HCT116 (cell line): ENCODE data around the gene RIMBP3C. TPM values are rescaled to one million over a fixed set of nuclear protein-coding genes. Genes with fewer than 3 reads are reported as not detected.

Source experiments
- ATAC-seq: fragments of 200-7000 bp; cut with Tn5 transposase; 2 replicates; pipeline ENCODE4 v1.9.1; 2020; ENCODE audit warnings: mild to moderate bottlenecking, moderate library complexity
- BruUV-seq: library from RNA; stranded (reverse); fragments of 400-500 nt; replicated peaks from 2 replicates; lab custom pipeline; 2021; lab: Mats Ljungman, UMichigan
- CTCF ChIA-PET: fragments of 300-600 bp; sonication (Branson Sonifier 250); formaldehyde crosslinking; loops from one replicate; lab custom pipeline; 2021; ENCODE audit warnings: antibody characterized with exemption; lab: Charles Lee
- POLR2A ChIA-PET: fragments of 300-600, 350-600 bp; sonication (Branson Sonifier 250); formaldehyde crosslinking; loops from one replicate; lab custom pipeline; 2021; ENCODE audit warnings: antibody characterized with exemption; lab: Charles Lee
- RAD21 ChIA-PET, 2 experiments: fragments of 300-600 bp; sonication (Branson Sonifier 250); formaldehyde crosslinking; loops; one replicate each; lab custom pipeline; 2023; ENCODE audit warnings: low total read pairs in 2 of 2; ENCODE audit not compliant: uncharacterized antibody in 2 of 2, unreplicated experiment in 2 of 2, low non-redundant PET in 1 of 2; lab: Charles Lee
- DNase-seq: peaks from one replicate; pipeline ENCODE4 v3.0.0-alpha.2; 2010; ENCODE audit warnings: low read depth, low spot score
- H2AFZ ChIP-seq: fragments of 200-600 bp; shearing (Covaris generic), sonication (generic); 2 replicates; pipeline ENCODE4 v1.6.1; 2017; ENCODE audit warnings: low read depth, mixed run types, mixed read lengths, antibody characterized with exemption, low read length; ENCODE audit not compliant: poor library complexity, severe bottlenecking
- H3K27ac ChIP-seq: 2 replicates; pipeline ENCODE4 v1.5.1; 2012; ENCODE audit warnings: low read depth, low read length
- H3K27me3 ChIP-seq: fragments of 200-600 bp; sonication (generic); 2 replicates; pipeline ENCODE4 v1.6.1; 2016; ENCODE audit warnings: mixed run types, low read length, mixed read lengths; ENCODE audit not compliant: insufficient read depth
- H3K36me3 ChIP-seq, 2 experiments: fragments of 200-500 bp in 1 of 2; fragments of 200-600 bp in 1 of 2; sonication (Bioruptor generic) in 1 of 2; sonication (generic) in 1 of 2; 2 replicates each; pipeline versions ENCODE4 v1.5.1 to v1.6.1; 2014 to 2016; ENCODE audit warnings: low read length in 2 of 2, inconsistent platforms in 1 of 2, mixed read lengths in 1 of 2, mixed run types in 1 of 2; ENCODE audit not compliant: insufficient read depth in 2 of 2, control insufficient read depth in 1 of 2
- H3K4me1 ChIP-seq, 2 experiments: fragments of 200-600 bp in 1 of 2; sonication (generic) in 1 of 2; 2 replicates each; pipeline versions ENCODE4 v1.5.1 to v1.6.1; 2012 to 2017; ENCODE audit warnings: low read length in 2 of 2, inconsistent platforms in 1 of 2, mild to moderate bottlenecking in 1 of 2, mixed read lengths in 1 of 2, mixed run types in 1 of 2, moderate library complexity in 1 of 2; ENCODE audit not compliant: insufficient read depth in 2 of 2, control insufficient read depth in 1 of 2
- H3K4me2 ChIP-seq: fragments of 200-600 bp; sonication (generic); 2 replicates; pipeline ENCODE4 v1.6.1; 2017; ENCODE audit warnings: mixed run types, low read length, mixed read lengths
- H3K4me3 ChIP-seq, 2 experiments: fragments of 200-600 bp in 1 of 2; sonication (generic) in 1 of 2; replicated peaks in 1 of 2; 2 replicates each; pipeline ENCODE4 v1.5.1; 2011 to 2016; ENCODE audit warnings: low read length in 2 of 2, control low read depth in 1 of 2, low read depth in 1 of 2, mild to moderate bottlenecking in 1 of 2, mixed read lengths in 1 of 2, mixed run types in 1 of 2
- H3K79me2 ChIP-seq: fragments of 200-600 bp; sonication (generic); 2 replicates; pipeline ENCODE4 v1.6.1; 2017; ENCODE audit warnings: mild to moderate bottlenecking, mixed run types, low read length, moderate library complexity, mixed read lengths; ENCODE audit not compliant: insufficient read depth
- H3K9ac ChIP-seq: fragments of 200-600 bp; sonication (generic); 2 replicates; pipeline ENCODE4 v1.6.1; 2016; ENCODE audit warnings: low read length, mixed read lengths
- H3K9me2 ChIP-seq: fragments of 200-600 bp; sonication (generic), shearing (Covaris generic); 2 replicates; pipeline ENCODE4 v1.6.1; 2017; ENCODE audit warnings: mixed run types, mild to moderate bottlenecking, moderate library complexity; ENCODE audit not compliant: insufficient read depth
- H3K9me3 ChIP-seq, 2 experiments: fragments of 200-500 bp in 1 of 2; fragments of 200-600 bp in 1 of 2; sonication (Bioruptor generic) in 1 of 2; sonication (generic) in 1 of 2; 2 replicates each; pipeline ENCODE4 v1.6.1; 2014 to 2017; ENCODE audit warnings: low read length in 2 of 2, mixed read lengths in 2 of 2, inconsistent platforms in 1 of 2, low read depth in 1 of 2, mild to moderate bottlenecking in 1 of 2, mixed run types in 1 of 2, moderate library complexity in 1 of 2; ENCODE audit not compliant: control insufficient read depth in 1 of 2, insufficient read depth in 1 of 2
- H4K20me1 ChIP-seq: fragments of 200-600 bp; sonication (generic), shearing (Covaris generic); 2 replicates; pipeline ENCODE4 v1.6.1; 2017; ENCODE audit warnings: mixed run types, mild to moderate bottlenecking, moderate library complexity; ENCODE audit not compliant: insufficient read depth
- ATF3 ChIP-seq: IDR thresholded peaks from 2 replicates; pipeline ENCODE4 v1.6.1; 2012
- CBX3 ChIP-seq: IDR thresholded peaks from 2 replicates; pipeline ENCODE4 v1.6.1; 2012; ENCODE audit warnings: low read depth
- CTCF ChIP-seq, 3 experiments: fragments of 200-600 bp in 1 of 3; sonication (generic) in 1 of 3; IDR thresholded peaks in 2 of 3; conservative IDR thresholded peaks in 1 of 3; 2 replicates each; pipeline ENCODE4 v1.5.1; 2012 to 2017; ENCODE audit warnings: low read depth in 2 of 3, low read length in 2 of 3, antibody characterized with exemption in 1 of 3, borderline replicate concordance in 1 of 3, control low read depth in 1 of 3, mild to moderate bottlenecking in 1 of 3, mixed read lengths in 1 of 3, mixed run types in 1 of 3, moderate library complexity in 1 of 3; ENCODE audit not compliant: insufficient read depth in 1 of 3
- EGR1 ChIP-seq: IDR thresholded peaks from 2 replicates; pipeline ENCODE4 v1.6.1; 2012; ENCODE audit warnings: low read depth
- ELF1 ChIP-seq: IDR thresholded peaks from 2 replicates; pipeline ENCODE4 v1.6.1; 2012; ENCODE audit warnings: low read depth, borderline replicate concordance
- POLR2A ChIP-seq: IDR thresholded peaks from 2 replicates; pipeline ENCODE4 v1.7.0; 2011; ENCODE audit warnings: borderline replicate concordance; ENCODE audit not compliant: insufficient read depth, insufficient read length; ENCODE audit errors: extremely low read depth
- POLR2AphosphoS5 ChIP-seq: IDR thresholded peaks from 2 replicates; pipeline ENCODE4 v1.6.1; 2011; ENCODE audit warnings: mild to moderate bottlenecking, low read depth, low read length, moderate library complexity
- TCF7L2 ChIP-seq: IDR thresholded peaks from 2 replicates; pipeline ENCODE4 v1.7.0; 2011; ENCODE audit warnings: borderline replicate concordance, inconsistent platforms; ENCODE audit not compliant: insufficient read depth, insufficient read length; ENCODE audit errors: extremely low read depth
- YY1 ChIP-seq: IDR thresholded peaks from 2 replicates; pipeline ENCODE4 v1.6.1; 2011; ENCODE audit warnings: low read length, low read depth, moderate library complexity, mild to moderate bottlenecking; ENCODE audit not compliant: insufficient replicate concordance; ENCODE audit errors: extremely low read depth
- ZFX ChIP-seq: fragments of 450-650 bp; IDR thresholded peaks from 2 replicates; pipeline ENCODE4 v1.6.1; 2017
- intact Hi-C: fragments of 100-400 bp; cut with micrococcal nuclease; formaldehyde crosslinking; loops from 2 replicates; pipeline ENCODE4 v1.10.0; 2022
- total RNA-seq: library from RNA; stranded (reverse); gene quantifications from one replicate; pipeline ENCODE4 v1.2.1, GENCODE V29; 2021; ENCODE audit not compliant: unreplicated experiment
- TF ChIP-seq, protein P1 (sequence below): IDR thresholded peaks from 2 replicates; pipeline ENCODE4 v1.6.1; 2012

RIMBP3C gene
- total RNA-seq, 1 experiment from 2014 or later, result 0.15 TPM

DNA sequence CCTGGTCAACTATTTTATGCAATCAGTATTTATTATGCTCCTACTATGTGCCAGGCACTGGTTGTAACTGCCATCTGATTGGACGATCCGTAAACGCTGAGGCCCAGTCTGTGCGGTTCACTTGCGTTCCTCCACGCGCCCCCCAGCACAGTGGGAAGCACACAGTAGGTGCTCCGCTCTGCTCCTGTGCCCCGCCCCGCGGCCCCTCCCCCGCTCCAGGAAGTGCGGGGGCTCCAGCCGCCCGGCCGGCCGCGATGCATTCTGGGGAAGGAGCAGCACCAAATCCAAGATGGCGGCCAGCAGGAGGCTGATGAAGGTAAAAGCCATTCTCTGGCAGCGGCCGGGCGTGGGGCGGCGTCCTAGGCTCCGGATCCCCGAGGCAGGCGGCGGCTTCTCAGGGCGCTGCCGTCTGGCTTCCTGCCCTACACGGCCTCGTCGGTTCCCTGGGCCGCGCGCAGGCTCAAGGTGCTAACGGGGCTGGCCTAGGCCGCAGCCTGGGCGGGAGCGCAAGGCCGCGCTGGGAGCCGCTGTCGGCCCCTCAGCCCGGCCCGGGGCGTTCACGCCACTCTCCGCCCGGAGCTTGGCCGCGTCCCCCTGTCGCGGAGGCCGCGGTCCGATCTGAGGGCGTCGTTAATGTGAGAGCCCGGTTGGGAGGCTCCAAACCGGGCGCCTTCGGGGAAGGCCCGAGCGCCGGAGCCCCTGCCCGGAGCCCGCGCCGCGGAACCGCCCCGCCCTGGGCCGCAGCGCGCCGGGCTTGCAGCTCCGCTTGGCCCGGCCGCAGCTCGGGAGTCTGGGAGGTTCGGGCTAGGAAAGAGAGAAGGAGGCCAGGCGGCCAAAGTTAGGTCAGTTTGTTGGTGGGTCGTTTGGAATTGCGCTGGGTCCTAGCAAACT, 16.4 kb upstream of the RIMBP3C start, which contains the start of gene UBE2L3:
TSS of gene UBE2L3 (plus strand) at position 259 of the 891 bp plus-strand sequence. CDS start at position 290, 31 bp downstream.
- RAD21 ChIA-PET, result no interaction called here
- CTCF ChIA-PET, result no interaction called here
- peak within 1 kb of the TSS; percentile 87 for H3K4me2 ChIP-seq
- BruUV-seq, result no TSS peak
- no peak within 1 kb of the TSS for H2AFZ ChIP-seq
- POLR2A ChIA-PET, result no interaction called here
- no peaks in the 10 kb centered on the region for H3K9me3 ChIP-seq
- peak within 1 kb of the TSS; percentile 75 to 96 for H3K4me3 ChIP-seq
- H3K27me3 ChIP-seq, result no peaks in the 10 kb centered on the region
- TF ChIP-seq EGR1, result peak; percentile 91
- peak; percentile 81 for TF ChIP-seq POLR2AphosphoS5
- TF ChIP-seq YY1, result peak; percentile 96
- no peak for TF ChIP-seq ATF3
- TF ChIP-seq POLR2A, result peak; percentile 65
- TF ChIP-seq, protein P1, sequence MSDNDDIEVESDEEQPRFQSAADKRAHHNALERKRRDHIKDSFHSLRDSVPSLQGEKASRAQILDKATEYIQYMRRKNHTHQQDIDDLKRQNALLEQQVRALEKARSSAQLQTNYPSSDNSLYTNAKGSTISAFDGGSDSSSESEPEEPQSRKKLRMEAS, result no peak
- no peak for TF ChIP-seq CTCF (IDR thresholded peaks at IDR 0.05 in 2 of 3, conservative IDR thresholded peaks at IDR 0.05 in 1 of 3; ENCODE audit: borderline replicate concordance in 1 of 3, insufficient read depth in 1 of 3, low read depth in 2 of 3, low read length in 2 of 3)
- TF ChIP-seq ELF1, result peak; percentile 84
- no peak for TF ChIP-seq CBX3
- TF ChIP-seq TCF7L2, result peak; percentile 11
- peak; percentile 100 for TF ChIP-seq ZFX
- DNase-seq (peak; percentile 38), ATAC-seq (peak; percentile 73)
- intact Hi-C loops, result loop anchor here (2.0 kb wide), 1 partner anchor 73 kb away; no protein-coding TSS in a partner anchor
- peak within 1 kb of the TSS; percentile 91 for H3K27ac ChIP-seq
- no peaks in the 10 kb centered on the region for H3K9me2 ChIP-seq
- peak within 1 kb of the TSS; percentile 86 for H3K9ac ChIP-seq
- H3K36me3 ChIP-seq, result peaks cover 2 to 4% of the 10 kb centered on the region in 2 experiments; a peak in 1 of 4 replicates
- peaks cover 26 to 67% of the 10 kb centered on the region in 2 experiments for H3K4me1 ChIP-seq
- H3K79me2 ChIP-seq, result peaks cover 52% of the 10 kb centered on the region
- peaks cover 29% of the 10 kb centered on the region; the same call in 1 of the 2 replicates for H4K20me1 ChIP-seq
